Transverse colon (tissue), 4 donors: ENCODE data around the gene CAMTA1. TPM values are rescaled to one million over a fixed set of nuclear protein-coding genes. Genes with fewer than 3 reads are reported as not detected.

ENCODE experiments used
- DNase-seq: peaks from one replicate; pipeline ENCODE4 v3.0.0-alpha.2; 2019
- H3K27ac ChIP-seq, 4 donors: fragments of 200-600 bp; sonication (generic); 2 replicates each; pipeline ENCODE4 v1.5.1; 2016 to 2018; ENCODE audit warnings: inconsistent platforms in 4 of 4
- H3K27me3 ChIP-seq: fragments of 200-600 bp; sonication (generic); 2 replicates; pipeline ENCODE4 v1.5.1; 2017; ENCODE audit warnings: inconsistent platforms
- H3K36me3 ChIP-seq, 4 donors: fragments of 200-600 bp; sonication (generic); 2 replicates each; pipeline ENCODE4 v1.5.1; 2017 to 2019; ENCODE audit warnings: inconsistent platforms in 4 of 4
- H3K4me1 ChIP-seq, 4 donors: fragments of 200-600 bp; sonication (generic); 2 replicates each; pipeline ENCODE4 v1.5.1; 2017 to 2020; ENCODE audit warnings: inconsistent platforms in 4 of 4
- H3K4me3 ChIP-seq, 4 donors: fragments of 200-600 bp; sonication (generic); 1 replicate in 1 of 4; 2 replicates in 3 of 4; pipeline versions ENCODE4 v1.5.1 to v1.6.1; 2017 to 2019; ENCODE audit warnings: inconsistent platforms in 4 of 4
- H3K9me3 ChIP-seq, 2 donors: fragments of 200-600 bp; sonication (generic); 2 replicates each; pipeline ENCODE4 v1.5.1; 2017 to 2019; ENCODE audit warnings: inconsistent platforms in 2 of 2
- EP300 ChIP-seq: sonication (generic); formaldehyde crosslinking; IDR thresholded peaks from one replicate; pipeline ENCODE4 v1.6.1; 2017; ENCODE audit warnings: antibody characterized with exemption, low read depth
- POLR2A ChIP-seq: fragments of 450-650 bp; IDR thresholded peaks from one replicate; pipeline ENCODE4 v1.6.1; 2016; ENCODE audit warnings: antibody characterized with exemption, mild to moderate bottlenecking, moderate library complexity
- POLR2AphosphoS5 ChIP-seq, 3 donors: sonication (generic); formaldehyde crosslinking; IDR thresholded peaks; one replicate each; pipeline ENCODE4 v1.6.1; 2016; ENCODE audit warnings: antibody characterized with exemption in 3 of 3
- WGBS, 2 donors: methylation state at CpG; one replicate each; pipeline ENCODE4 v1.1.5; 2018; ENCODE audit warnings: low coverage in 1 of 2; 5-methylcytosine and 5-hydroxymethylcytosine counted together
- in situ Hi-C, 4 donors: fragments of 200-750 bp; cut with MboI; loops; one replicate each; pipeline versions ENCODE4 v1.15.0 to v1.15.1; 2017; ENCODE audit warnings: low sequenced_read_pairs in 3 of 4, low pct_ligation_motif_present in 1 of 4, low pct_unique_long_range_greater_than_20kb in 1 of 4
- intact Hi-C: fragments of 100-400 bp; cut with DNase I; formaldehyde crosslinking; loops from one replicate; pipeline ENCODE4 v1.15.1; 2023; ENCODE audit warnings: low total_unique reads
- total RNA-seq, 4 donors: library from RNA; depleted of rRNA; stranded (reverse); fragments of >200 nt; gene quantifications; one replicate each; pipeline ENCODE4 v1.1.0, GENCODE V29; 2016
- TF ChIP-seq, protein P1 (sequence below), 5 experiments: fragments of 200-600 bp in 3 of 5; fragments of 450-650 bp in 2 of 5; sonication (generic) in 3 of 5; IDR thresholded peaks; 1 replicate in 2 of 5; 2 replicates in 3 of 5; pipeline ENCODE4 v1.5.1; 2016 to 2017; ENCODE audit warnings: antibody characterized with exemption in 5 of 5, inconsistent platforms in 3 of 5, mild to moderate bottlenecking in 2 of 5, moderate library complexity in 1 of 5

Gene CAMTA1
- total RNA-seq, 4 donors from 2014 or later, result 93.8 to 268 (median 130) TPM

DNA sequence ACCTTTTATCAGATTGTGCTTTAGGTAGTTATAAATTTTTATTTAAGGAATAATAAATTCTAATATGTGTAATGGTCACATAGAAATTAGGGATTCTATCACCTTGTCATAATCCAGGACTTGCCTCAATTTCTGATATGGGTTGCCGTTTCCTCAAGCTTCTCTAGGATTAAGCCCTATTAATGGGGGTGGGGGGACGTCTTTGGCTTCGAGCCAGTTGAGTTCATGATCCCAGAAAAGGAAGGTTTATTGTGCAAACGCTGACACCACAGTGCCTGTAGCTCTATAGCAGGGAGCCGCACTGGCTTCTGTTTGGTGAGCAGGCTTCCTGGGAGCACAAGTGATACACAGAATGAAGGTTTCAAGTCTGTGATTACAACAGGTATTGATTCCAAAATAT is 963.9 kb downstream of the CAMTA1 start:
- H3K4me1 ChIP-seq, result peaks cover 0 to 11% (median 3%) of the 10 kb centered on the region in 4 donors
- intact Hi-C loops (no loop called here), in situ Hi-C loops (loop anchor here in 2 of 4 donors (10.0 kb wide), 1 partner anchor 74 kb away; no protein-coding TSS in a partner anchor)
- DNase-seq, result no peak
- no peak overlapping the region for H3K4me3 ChIP-seq
- no peaks in the 10 kb centered on the region for H3K9me3 ChIP-seq
- H3K27ac ChIP-seq, result no peak overlapping the region
- no peaks in the 10 kb centered on the region for H3K36me3 ChIP-seq
- TF ChIP-seq EP300, result no peak
- no peak for TF ChIP-seq POLR2AphosphoS5 (IDR thresholded peaks at IDR 0.05)
- no peak for TF ChIP-seq POLR2A
- TF ChIP-seq, protein P1, sequence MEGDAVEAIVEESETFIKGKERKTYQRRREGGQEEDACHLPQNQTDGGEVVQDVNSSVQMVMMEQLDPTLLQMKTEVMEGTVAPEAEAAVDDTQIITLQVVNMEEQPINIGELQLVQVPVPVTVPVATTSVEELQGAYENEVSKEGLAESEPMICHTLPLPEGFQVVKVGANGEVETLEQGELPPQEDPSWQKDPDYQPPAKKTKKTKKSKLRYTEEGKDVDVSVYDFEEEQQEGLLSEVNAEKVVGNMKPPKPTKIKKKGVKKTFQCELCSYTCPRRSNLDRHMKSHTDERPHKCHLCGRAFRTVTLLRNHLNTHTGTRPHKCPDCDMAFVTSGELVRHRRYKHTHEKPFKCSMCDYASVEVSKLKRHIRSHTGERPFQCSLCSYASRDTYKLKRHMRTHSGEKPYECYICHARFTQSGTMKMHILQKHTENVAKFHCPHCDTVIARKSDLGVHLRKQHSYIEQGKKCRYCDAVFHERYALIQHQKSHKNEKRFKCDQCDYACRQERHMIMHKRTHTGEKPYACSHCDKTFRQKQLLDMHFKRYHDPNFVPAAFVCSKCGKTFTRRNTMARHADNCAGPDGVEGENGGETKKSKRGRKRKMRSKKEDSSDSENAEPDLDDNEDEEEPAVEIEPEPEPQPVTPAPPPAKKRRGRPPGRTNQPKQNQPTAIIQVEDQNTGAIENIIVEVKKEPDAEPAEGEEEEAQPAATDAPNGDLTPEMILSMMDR (IDR thresholded peaks at IDR 0.05), result no peak
- 57 to 64% methylated on average over 5 of the region's 5 CpGs for WGBS, 2 donors
- H3K27me3 ChIP-seq, result no peaks in the 10 kb centered on the region

DNA sequence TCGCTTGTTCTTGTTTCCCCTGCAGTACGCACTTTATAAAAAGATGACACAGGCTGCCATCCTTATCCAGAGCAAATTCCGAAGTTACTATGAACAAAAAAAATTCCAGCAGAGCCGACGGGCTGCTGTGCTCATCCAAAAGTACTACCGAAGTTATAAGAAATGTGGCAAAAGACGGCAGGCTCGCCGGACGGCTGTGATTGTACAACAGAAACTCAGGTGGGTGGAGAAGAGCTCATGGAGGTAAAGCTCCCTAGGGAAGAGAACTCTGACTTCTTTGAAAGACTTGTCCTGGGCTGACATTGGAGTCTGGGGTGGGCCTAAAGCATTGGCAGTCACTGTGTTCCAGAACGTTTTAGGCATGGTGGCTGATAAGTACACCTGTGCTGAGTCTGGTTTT is 965.9 kb downstream of the CAMTA1 start:
- in situ Hi-C loops (loop anchor here in 2 of 4 donors (5.0 kb wide), 2 partner anchors 79 to 89 kb away; no protein-coding TSS in a partner anchor), intact Hi-C loops (no loop called here)
- Histone ChIP-seq H3K27ac (no peak overlapping the region), H3K4me3 (no peak overlapping the region), H3K27me3 (no peaks in the 10 kb centered on the region), H3K4me1 (peaks cover 0 to 11% (median 3%) of the 10 kb centered on the region in 4 donors), H3K9me3 (no peaks in the 10 kb centered on the region), H3K36me3 (no peaks in the 10 kb centered on the region)
- DNase-seq, result no peak
- TF ChIP-seq, protein P1 (IDR thresholded peaks at IDR 0.05), result no peak
- TF ChIP-seq POLR2AphosphoS5 (IDR thresholded peaks at IDR 0.05) (no peak), POLR2A (no peak), EP300 (no peak)
- WGBS, 2 donors, result 91 to 95% methylated on average over 6 to 11 of the region's 11 CpGs

DNA sequence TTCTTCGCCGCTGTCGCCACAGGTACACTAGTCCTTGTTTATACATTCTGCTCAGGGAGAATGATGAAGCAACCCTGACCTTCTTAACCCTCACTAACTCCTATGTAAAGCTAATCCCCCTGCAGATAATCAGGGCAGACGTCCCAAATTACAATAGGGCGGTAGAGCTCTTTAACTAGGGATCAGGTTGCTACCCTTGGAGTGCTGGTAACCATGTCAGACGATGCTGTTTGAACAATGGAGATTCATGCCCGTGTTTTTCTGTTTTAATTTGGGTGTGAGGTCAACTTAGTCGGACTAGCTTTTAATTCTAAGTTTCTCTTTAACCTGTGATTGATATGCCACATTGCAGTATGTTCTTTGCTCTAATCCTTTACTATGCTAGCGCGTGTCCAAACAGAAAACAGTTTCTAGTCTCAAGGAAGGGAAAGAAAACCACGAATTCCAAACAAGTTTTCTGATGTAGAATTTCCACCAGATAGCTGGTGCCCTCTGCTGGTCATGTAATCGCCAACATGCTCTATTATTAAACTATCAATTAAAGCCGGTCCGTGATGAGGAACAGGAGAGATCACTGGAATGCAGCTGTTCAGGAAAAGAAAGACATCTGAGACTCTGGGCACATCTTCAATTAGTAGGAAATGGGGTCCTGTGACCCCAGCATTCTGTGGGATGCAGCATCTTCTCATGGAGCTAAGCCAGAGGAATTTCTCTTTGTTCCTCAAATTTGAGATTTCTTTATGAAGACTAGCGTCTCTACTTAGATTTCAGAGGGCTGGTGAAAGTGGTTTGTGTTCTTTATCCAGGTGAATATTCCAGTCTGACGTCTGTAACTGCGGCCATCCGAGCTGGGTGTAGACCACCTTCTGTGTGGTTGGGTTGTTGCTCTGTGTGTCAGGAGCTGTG is 967.5 kb downstream of the CAMTA1 start:
- in situ Hi-C loops, result loop anchor here in 2 of 4 donors (5.0 kb wide), 2 partner anchors 80 to 90 kb away; no protein-coding TSS in a partner anchor

More for the DNA sequence above, 967.5 kb downstream of the CAMTA1 start:
- H3K27me3 ChIP-seq, result no peaks in the 10 kb centered on the region
- no peak overlapping the region for H3K27ac ChIP-seq
- H3K9me3 ChIP-seq, result no peaks in the 10 kb centered on the region
- peaks cover 0 to 11% (median 3%) of the 10 kb centered on the region in 4 donors for H3K4me1 ChIP-seq
- DNase-seq, result peak; percentile 62
- no peak for TF ChIP-seq POLR2A
- TF ChIP-seq EP300, result no peak
- TF ChIP-seq POLR2AphosphoS5 (IDR thresholded peaks at IDR 0.05), result no peak
- TF ChIP-seq, protein P1 (IDR thresholded peaks at IDR 0.05), result peak; percentile 75 to 89 (median 83)
- intact Hi-C loops, result loop anchor here (1.0 kb wide), 1 partner anchor 85 kb away; no protein-coding TSS in a partner anchor
- no peaks in the 10 kb centered on the region for H3K36me3 ChIP-seq
- 20 to 35% methylated on average over 6 to 18 of the region's 18 CpGs for WGBS, 2 donors
- peak overlapping the region in 2 of 4 donors; percentile 10 to 32 for H3K4me3 ChIP-seq
